IPS-18a (cell line): Measurements from ENCODE around the gene ZMYM2.
"Not testable (repeated sequence)": the region's sequence is repeated elsewhere in the genome, so short reads cannot be mapped to it uniquely, and the experiment has no call there.

Experiments
- H3K27ac ChIP-seq: one replicate; pipeline ENCODE4 v1.5.1; 2013; ENCODE audit warnings: low read length
- H3K27me3 ChIP-seq: one replicate; pipeline ENCODE4 v1.6.1; 2013; ENCODE audit warnings: mild to moderate bottlenecking, low read length; ENCODE audit not compliant: control insufficient read depth, insufficient read depth
- H3K36me3 ChIP-seq: one replicate; pipeline ENCODE4 v1.6.1; 2013; ENCODE audit warnings: low read depth, low read length; ENCODE audit not compliant: control insufficient read depth
- H3K4me1 ChIP-seq: one replicate; pipeline ENCODE4 v1.6.1; 2013; ENCODE audit warnings: low read depth, low read length; ENCODE audit not compliant: control insufficient read depth
- H3K4me3 ChIP-seq: one replicate; pipeline ENCODE4 v1.5.1; 2013; ENCODE audit warnings: low read length
- H3K9ac ChIP-seq: one replicate; pipeline ENCODE4 v1.6.1; 2013; ENCODE audit warnings: mild to moderate bottlenecking, low read length, moderate library complexity
- H3K9me3 ChIP-seq: one replicate; pipeline ENCODE4 v1.6.1; 2013; ENCODE audit warnings: low read depth, low read length; ENCODE audit not compliant: control insufficient read depth

Gene ZMYM2

GRCh38 chr13:20024702-20025101, 66.2 kb downstream of the ZMYM2 start:
- Histone ChIP-seq H3K9me3 (no peaks in the 10 kb centered on the region), H3K27me3 (no peaks in the 10 kb centered on the region), H3K4me3 (no peak overlapping the region), H3K9ac (no peak overlapping the region), H3K36me3 (peaks cover 67% of the 10 kb centered on the region), H3K4me1 (no peaks in the 10 kb centered on the region), H3K27ac (no peak overlapping the region)

- Histone ChIP-seq H3K27me3 (no peaks in the 10 kb centered on the region), H3K4me1 (no peaks in the 10 kb centered on the region), H3K9ac (no peak overlapping the region), H3K4me3 (no peak overlapping the region), H3K9me3 (no peaks in the 10 kb centered on the region), H3K36me3 (peaks cover 74% of the 10 kb centered on the region), H3K27ac (no peak overlapping the region)
Observed at GRCh38 chr13:20028953-20029352, 70.4 kb downstream of the ZMYM2 start.

GRCh38 chr13:20033486-20033885, 75.0 kb downstream of the ZMYM2 start:
- Histone ChIP-seq H3K27me3 (no peaks in the 10 kb centered on the region), H3K4me1 (no peaks in the 10 kb centered on the region), H3K36me3 (peaks cover 75% of the 10 kb centered on the region), H3K27ac (no peak overlapping the region), H3K9me3 (no peaks in the 10 kb centered on the region), H3K9ac (no peak overlapping the region), H3K4me3 (no peak overlapping the region)

- H3K36me3 ChIP-seq = peaks cover 66% of the 10 kb centered on the region
- no peaks in the 10 kb centered on the region for H3K4me1 ChIP-seq
- no peak overlapping the region for H3K9ac ChIP-seq
- H3K9me3 ChIP-seq = no peaks in the 10 kb centered on the region
- no peak overlapping the region for H3K27ac ChIP-seq
- H3K27me3 ChIP-seq = no peaks in the 10 kb centered on the region
- H3K4me3 ChIP-seq = no peak overlapping the region
Observed at GRCh38 chr13:20035130-20035529, 76.6 kb downstream of the ZMYM2 start.

GRCh38 chr13:20037908-20038307, 79.4 kb downstream of the ZMYM2 start:
- no peaks in the 10 kb centered on the region for H3K9me3 ChIP-seq
- no peak overlapping the region for H3K9ac ChIP-seq
- H3K4me1 ChIP-seq = no peaks in the 10 kb centered on the region
- H3K27ac ChIP-seq = no peak overlapping the region
- H3K36me3 ChIP-seq = peaks cover 67% of the 10 kb centered on the region
- H3K27me3 ChIP-seq = no peaks in the 10 kb centered on the region
- H3K4me3 ChIP-seq = no peak overlapping the region

- H3K4me1 ChIP-seq, H3K9ac ChIP-seq, H3K27ac ChIP-seq, H3K4me3 ChIP-seq, H3K27me3 ChIP-seq, H3K9me3 ChIP-seq: not testable (repeated sequence)
- peaks cover 48% of the 10 kb centered on the region for H3K36me3 ChIP-seq
Observed at GRCh38 chr13:20042603-20043002, 84.1 kb downstream of the ZMYM2 start.

- Histone ChIP-seq H3K27ac (no peak overlapping the region), H3K27me3 (no peaks in the 10 kb centered on the region), H3K9me3 (no peaks in the 10 kb centered on the region), H3K4me3 (no peak overlapping the region), H3K4me1 (no peaks in the 10 kb centered on the region), H3K36me3 (peaks cover 43% of the 10 kb centered on the region), H3K9ac (no peak overlapping the region)
Observed at GRCh38 chr13:20043207-20043925, 84.8 kb downstream of the ZMYM2 start.

- Histone ChIP-seq H3K36me3 (peaks cover 40% of the 10 kb centered on the region), H3K27ac (no peak overlapping the region), H3K9me3 (no peaks in the 10 kb centered on the region), H3K27me3 (no peaks in the 10 kb centered on the region), H3K4me3 (no peak overlapping the region), H3K4me1 (no peaks in the 10 kb centered on the region), H3K9ac (no peak overlapping the region)
Observed at GRCh38 chr13:20044086-20044485, 85.6 kb downstream of the ZMYM2 start.

- Histone ChIP-seq H3K4me3 (no peak overlapping the region), H3K36me3 (peaks cover 41% of the 10 kb centered on the region), H3K9ac (no peak overlapping the region), H3K27ac (no peak overlapping the region), H3K4me1 (peaks cover 8% of the 10 kb centered on the region), H3K27me3 (no peaks in the 10 kb centered on the region), H3K9me3 (no peaks in the 10 kb centered on the region)
Observed at GRCh38 chr13:20045950-20046548, 87.5 kb downstream of the ZMYM2 start.

GRCh38 chr13:20049558-20050473, 91.3 kb downstream of the ZMYM2 start:
- Histone ChIP-seq H3K27ac (peak overlapping the region; percentile 31), H3K4me3 (no peak overlapping the region), H3K36me3 (peaks cover 35% of the 10 kb centered on the region), H3K9me3 (no peaks in the 10 kb centered on the region), H3K9ac (no peak overlapping the region), H3K27me3 (no peaks in the 10 kb centered on the region), H3K4me1 (peaks cover 20% of the 10 kb centered on the region)

GRCh38 chr13:20051366-20051765, 92.8 kb downstream of the ZMYM2 start:
- Histone ChIP-seq H3K36me3 (peaks cover 45% of the 10 kb centered on the region), H3K4me1 (peaks cover 25% of the 10 kb centered on the region), H3K9ac (no peak overlapping the region), H3K27ac (no peak overlapping the region), H3K27me3 (no peaks in the 10 kb centered on the region), H3K4me3 (no peak overlapping the region), H3K9me3 (no peaks in the 10 kb centered on the region)
